NB4 (cell line): ENCODE measurements around the gene CNTNAP4.

Experiments
- POLR2A ChIP-seq: IDR thresholded peaks from 2 replicates; pipeline ENCODE4 v1.6.1; 2011; ENCODE audit warnings: mild to moderate bottlenecking; ENCODE audit not compliant: insufficient read length; ENCODE audit errors: extremely low read depth
- TF ChIP-seq, protein P1 (sequence below): IDR thresholded peaks from one replicate; pipeline ENCODE4 v1.5.1; 2012; ENCODE audit warnings: low read depth, low read length

DNA sequence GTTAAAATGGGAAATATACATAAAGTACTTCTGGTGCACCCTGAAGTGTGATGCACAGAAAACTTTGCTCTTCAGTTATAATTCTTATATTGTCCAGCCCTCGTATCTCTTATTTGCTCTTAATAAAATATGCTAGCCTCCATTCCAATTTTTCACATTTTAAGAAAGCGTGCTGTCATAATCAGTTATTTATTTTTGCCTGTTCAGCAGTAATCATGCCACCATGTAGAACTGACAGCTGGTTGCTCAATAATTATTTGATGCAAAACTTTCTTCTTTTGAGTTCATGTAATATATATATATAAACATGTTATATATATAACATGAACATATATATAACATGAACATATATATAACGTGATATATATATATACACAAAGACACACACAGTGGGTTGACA lies 294.6 kb downstream of the CNTNAP4 start:
- TF ChIP-seq, protein P1, sequence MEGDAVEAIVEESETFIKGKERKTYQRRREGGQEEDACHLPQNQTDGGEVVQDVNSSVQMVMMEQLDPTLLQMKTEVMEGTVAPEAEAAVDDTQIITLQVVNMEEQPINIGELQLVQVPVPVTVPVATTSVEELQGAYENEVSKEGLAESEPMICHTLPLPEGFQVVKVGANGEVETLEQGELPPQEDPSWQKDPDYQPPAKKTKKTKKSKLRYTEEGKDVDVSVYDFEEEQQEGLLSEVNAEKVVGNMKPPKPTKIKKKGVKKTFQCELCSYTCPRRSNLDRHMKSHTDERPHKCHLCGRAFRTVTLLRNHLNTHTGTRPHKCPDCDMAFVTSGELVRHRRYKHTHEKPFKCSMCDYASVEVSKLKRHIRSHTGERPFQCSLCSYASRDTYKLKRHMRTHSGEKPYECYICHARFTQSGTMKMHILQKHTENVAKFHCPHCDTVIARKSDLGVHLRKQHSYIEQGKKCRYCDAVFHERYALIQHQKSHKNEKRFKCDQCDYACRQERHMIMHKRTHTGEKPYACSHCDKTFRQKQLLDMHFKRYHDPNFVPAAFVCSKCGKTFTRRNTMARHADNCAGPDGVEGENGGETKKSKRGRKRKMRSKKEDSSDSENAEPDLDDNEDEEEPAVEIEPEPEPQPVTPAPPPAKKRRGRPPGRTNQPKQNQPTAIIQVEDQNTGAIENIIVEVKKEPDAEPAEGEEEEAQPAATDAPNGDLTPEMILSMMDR = no peak
- no peak for TF ChIP-seq POLR2A
